HTERT RPE-1 (cell line): ENCODE data around the gene S100A16.

Experiments
- in situ Hi-C: fragments of 300-500 bp; cut with MboI; formaldehyde crosslinking; loops from 4 replicates; pipeline ENCODE4 v1.14.3; 2020; ENCODE audit warnings: low sequenced_read_pairs

S100A16 gene

GRCh38 chr1:153638261-153638660 is 25.3 kb upstream of the S100A16 start:
- in situ Hi-C loops: no loop called here

- in situ Hi-C loops: no loop called here
Observed at GRCh38 chr1:153636312-153636711, 23.4 kb upstream of the S100A16 start.

GRCh38 chr1:153635872-153636271 is 22.9 kb upstream of the S100A16 start:
- in situ Hi-C loops: no loop called here

GRCh38 chr1:153633754-153634665 is 21.1 kb upstream of the S100A16 start, which contains the start of gene CHTOP:
Gene CHTOP, plus strand, starts transcription at chr1:153634066. Its CDS starts 2,523 bp downstream, at chr1:153636589.
- in situ Hi-C loops: no loop called here

GRCh38 chr1:153633161-153633753 is 20.3 kb upstream of the S100A16 start:
- in situ Hi-C loops: no loop called here

GRCh38 chr1:153631047-153632022 is 18.4 kb upstream of the S100A16 start:
- in situ Hi-C loops: no loop called here

- in situ Hi-C loops: no loop called here
Observed at GRCh38 chr1:153630384-153630783, 17.4 kb upstream of the S100A16 start.

- in situ Hi-C loops: no loop called here
Observed at GRCh38 chr1:153629971-153630370, 17.0 kb upstream of the S100A16 start.

- in situ Hi-C loops: no loop called here
Observed at GRCh38 chr1:153629343-153629665, 16.4 kb upstream of the S100A16 start.

- in situ Hi-C loops: no loop called here
Observed at GRCh38 chr1:153628638-153629342, 15.9 kb upstream of the S100A16 start.

- in situ Hi-C loops: no loop called here
Observed at GRCh38 chr1:153627715-153628626, 15.0 kb upstream of the S100A16 start, which contains the start of gene S100A1. Gene S100A1, plus strand, starts transcription at chr1:153628434. Its CDS starts 2,088 bp downstream, at chr1:153630522.

GRCh38 chr1:153626904-153627714 is 14.2 kb upstream of the S100A16 start, which contains the start of gene S100A13:
Gene S100A13, minus strand, starts transcription at chr1:153627505. Its CDS starts 1,033 bp downstream, at chr1:153626472.
- in situ Hi-C loops: no loop called here

- in situ Hi-C loops: no loop called here
Observed at GRCh38 chr1:153626477-153626903, 13.6 kb upstream of the S100A16 start.

GRCh38 chr1:153624965-153625611 is 12.2 kb upstream of the S100A16 start:
- in situ Hi-C loops: no loop called here

- in situ Hi-C loops: no loop called here
Observed at GRCh38 chr1:153623101-153623500, 10.2 kb upstream of the S100A16 start.

GRCh38 chr1:153619171-153619570 is 6.2 kb upstream of the S100A16 start:
- in situ Hi-C loops: no loop called here

GRCh38 chr1:153617663-153618062 is 4.7 kb upstream of the S100A16 start:
- in situ Hi-C loops: no loop called here

- in situ Hi-C loops: no loop called here
Observed at GRCh38 chr1:153616917-153617311, 4.0 kb upstream of the S100A16 start.
